ENCODE measurements around the gene ITGB3BP. TPM values are rescaled to one million over a fixed set of nuclear protein-coding genes. Genes with fewer than 3 reads are reported as not detected.
A peak's percentile ranks its signal among the peaks of the same experiment; 100 is the strongest.
"Not testable (repeated sequence)": the region's sequence is repeated elsewhere in the genome, so short reads cannot be mapped to it uniquely, and the experiment has no call there.

Gene ITGB3BP, protein sequence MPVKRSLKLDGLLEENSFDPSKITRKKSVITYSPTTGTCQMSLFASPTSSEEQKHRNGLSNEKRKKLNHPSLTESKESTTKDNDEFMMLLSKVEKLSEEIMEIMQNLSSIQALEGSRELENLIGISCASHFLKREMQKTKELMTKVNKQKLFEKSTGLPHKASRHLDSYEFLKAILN
- 1 to 10 TPM in 1 of 2 donors, not detected in 1; 6.7 TPM for total RNA-seq

DNA sequence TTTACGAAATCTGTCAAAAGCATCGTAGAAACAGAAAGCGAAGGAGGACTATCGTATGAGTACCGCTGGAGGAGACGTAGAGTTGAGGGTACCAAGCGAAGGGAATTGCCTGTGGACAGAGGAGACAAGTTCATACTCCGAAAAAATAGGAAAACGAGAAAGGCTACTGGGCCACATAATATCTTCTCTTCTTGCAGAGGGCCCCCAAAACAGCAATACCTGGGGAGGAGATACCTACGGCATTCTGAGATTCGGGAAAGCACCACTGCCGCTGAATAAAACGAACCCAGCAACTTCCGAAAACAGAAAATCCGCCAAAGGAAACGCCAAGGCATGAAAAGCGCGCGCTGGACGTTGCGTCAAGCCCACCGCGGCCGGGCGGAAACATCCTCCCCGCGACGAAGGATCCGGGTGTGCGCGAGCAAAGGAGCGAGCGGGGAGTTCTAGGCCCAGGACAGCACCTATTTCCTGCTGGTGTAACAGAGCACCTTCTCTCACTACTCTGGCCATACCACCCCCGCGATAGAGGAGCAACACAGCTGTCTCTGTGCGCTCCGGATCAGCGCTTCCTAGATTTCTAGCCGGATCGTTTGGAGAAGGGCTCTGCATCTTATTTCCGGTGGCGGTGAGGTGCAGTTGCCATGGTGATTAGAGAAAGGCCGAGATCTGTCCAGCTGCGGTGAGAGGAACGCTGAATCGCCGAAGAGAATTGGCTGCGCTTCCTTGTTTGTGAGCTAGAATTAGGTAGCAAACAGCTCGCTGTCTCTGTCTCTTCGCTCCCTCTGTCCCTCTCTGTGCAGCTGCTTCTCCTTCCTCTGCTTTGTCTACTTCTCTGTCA is at the start of gene ITGB3BP, which contains the start of gene EFCAB7:
TSS of gene ITGB3BP (minus strand) at position 335 of the 838 bp plus-strand sequence. CDS start at position 243, 92 bp downstream.
TSS of gene EFCAB7 (plus strand) at position 635 of the 838 bp plus-strand sequence. CDS start 2,048 bp downstream, outside the sequence.
- 0% methylated on average over 40 to 50 of the region's 50 CpGs for WGBS, 2 donors
- Histone ChIP-seq H3K27ac (peak within 1 kb of the TSS; percentile 81 to 98 (median 92)), H3K4me1 (peaks cover 19% of the 10 kb centered on the region), H3K4me3 (peak within 1 kb of the TSS; percentile 57 to 64), H3K36me3 (replicated peaks in 1 of 2; ENCODE audit: insufficient read depth in 1 of 2, low read depth in 2 of 2) (no peaks in the 10 kb centered on the region), H3K9me3 (no peaks in the 10 kb centered on the region), H3K27me3 (no peaks in the 10 kb centered on the region)
- ATAC-seq (peak; percentile 94), DNase-seq (peak; percentile 79 to 91 (median 85))
- TF ChIP-seq, protein P1, sequence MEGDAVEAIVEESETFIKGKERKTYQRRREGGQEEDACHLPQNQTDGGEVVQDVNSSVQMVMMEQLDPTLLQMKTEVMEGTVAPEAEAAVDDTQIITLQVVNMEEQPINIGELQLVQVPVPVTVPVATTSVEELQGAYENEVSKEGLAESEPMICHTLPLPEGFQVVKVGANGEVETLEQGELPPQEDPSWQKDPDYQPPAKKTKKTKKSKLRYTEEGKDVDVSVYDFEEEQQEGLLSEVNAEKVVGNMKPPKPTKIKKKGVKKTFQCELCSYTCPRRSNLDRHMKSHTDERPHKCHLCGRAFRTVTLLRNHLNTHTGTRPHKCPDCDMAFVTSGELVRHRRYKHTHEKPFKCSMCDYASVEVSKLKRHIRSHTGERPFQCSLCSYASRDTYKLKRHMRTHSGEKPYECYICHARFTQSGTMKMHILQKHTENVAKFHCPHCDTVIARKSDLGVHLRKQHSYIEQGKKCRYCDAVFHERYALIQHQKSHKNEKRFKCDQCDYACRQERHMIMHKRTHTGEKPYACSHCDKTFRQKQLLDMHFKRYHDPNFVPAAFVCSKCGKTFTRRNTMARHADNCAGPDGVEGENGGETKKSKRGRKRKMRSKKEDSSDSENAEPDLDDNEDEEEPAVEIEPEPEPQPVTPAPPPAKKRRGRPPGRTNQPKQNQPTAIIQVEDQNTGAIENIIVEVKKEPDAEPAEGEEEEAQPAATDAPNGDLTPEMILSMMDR (IDR thresholded peaks at IDR 0.05), result peak in 1 of 7 experiments; percentile 4
- TF ChIP-seq POLR2A (IDR thresholded peaks at IDR 0.05), result peak in 2 of 3 donors; percentile 44 to 69
- intact Hi-C loops (cut with DNase I), result no loop called here

DNA sequence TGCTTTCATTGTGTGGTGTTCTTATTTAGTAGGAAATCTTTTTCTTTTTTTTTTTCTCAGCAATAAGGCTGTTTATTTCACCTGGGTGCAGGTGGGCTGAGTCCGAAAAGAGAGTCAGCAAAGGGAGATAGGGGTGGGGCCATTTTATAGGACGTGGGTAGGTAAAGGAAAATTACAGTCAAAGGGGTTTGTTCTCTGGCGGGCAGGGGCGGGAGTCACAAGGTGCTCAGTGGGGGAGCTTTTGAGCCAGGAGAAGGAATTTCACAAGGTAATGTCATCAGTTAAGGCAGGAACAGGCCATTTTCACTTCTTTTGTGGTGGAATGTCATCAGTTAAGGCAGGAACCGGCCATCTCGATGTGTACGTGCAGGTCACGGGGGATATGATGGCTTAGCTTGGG is 49.7 kb upstream of the ITGB3BP start:
- H3K9me3 ChIP-seq; H3K27me3 ChIP-seq; ATAC-seq; H3K4me3 ChIP-seq; H3K4me1 ChIP-seq; DNase-seq; H3K36me3 ChIP-seq (replicated peaks in 1 of 2; ENCODE audit: insufficient read depth in 1 of 2, low read depth in 2 of 2); intact Hi-C loops (cut with DNase I); H3K27ac ChIP-seq: not testable (repeated sequence)
- 90 to 93% methylated on average over 8 of the region's 8 CpGs for WGBS, 2 donors

DNA sequence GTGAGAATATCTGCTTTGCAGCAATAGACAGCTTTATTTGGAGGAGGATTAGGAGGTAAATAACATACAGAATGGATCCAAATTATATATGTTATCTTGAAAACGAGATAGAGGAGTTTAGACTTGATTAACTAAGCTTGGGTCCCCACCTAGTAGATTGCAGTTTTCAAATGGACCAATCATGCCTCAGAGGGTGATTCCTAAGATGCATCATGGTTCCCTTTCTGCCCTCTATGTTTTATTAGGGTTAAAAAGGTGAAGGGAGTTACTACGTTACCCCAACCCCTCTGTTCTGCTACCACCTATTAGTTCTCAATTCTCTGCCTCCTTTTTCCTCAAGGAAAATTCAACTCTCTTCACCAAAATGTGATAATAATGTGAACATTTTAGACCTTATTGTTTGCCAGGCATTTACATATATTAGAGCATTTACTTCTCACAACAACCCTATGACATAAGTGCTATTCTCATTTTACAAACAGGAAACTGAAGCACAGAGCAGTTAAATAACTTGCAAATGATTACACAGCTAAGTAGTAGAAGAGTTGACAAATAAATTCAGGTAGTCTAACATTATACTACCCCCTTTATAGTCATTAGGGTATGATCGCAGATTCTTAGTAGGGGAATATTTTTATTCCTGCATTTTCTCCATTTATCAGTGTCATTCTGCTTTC is 46.8 kb upstream of the ITGB3BP start:
- H3K4me3 ChIP-seq, result no peak overlapping the region
- whole genome bisulfite sequencing, 2 donors, result 66 to 72% methylated on average over 3 of the region's 3 CpGs
- intact Hi-C loops (cut with DNase I), result no loop called here
- H3K27me3 ChIP-seq, result no peaks in the 10 kb centered on the region
- no peak overlapping the region for H3K27ac ChIP-seq
- H3K4me1 ChIP-seq, result no peaks in the 10 kb centered on the region
- TF ChIP-seq POLR2A (IDR thresholded peaks at IDR 0.05), result no peak
- TF ChIP-seq, protein P1 (IDR thresholded peaks at IDR 0.05), result no peak
- no peak for ATAC-seq
- H3K36me3 ChIP-seq (replicated peaks in 1 of 2; ENCODE audit: insufficient read depth in 1 of 2, low read depth in 2 of 2), result no peaks in the 10 kb centered on the region
- no peak for DNase-seq
- no peaks in the 10 kb centered on the region for H3K9me3 ChIP-seq

DNA sequence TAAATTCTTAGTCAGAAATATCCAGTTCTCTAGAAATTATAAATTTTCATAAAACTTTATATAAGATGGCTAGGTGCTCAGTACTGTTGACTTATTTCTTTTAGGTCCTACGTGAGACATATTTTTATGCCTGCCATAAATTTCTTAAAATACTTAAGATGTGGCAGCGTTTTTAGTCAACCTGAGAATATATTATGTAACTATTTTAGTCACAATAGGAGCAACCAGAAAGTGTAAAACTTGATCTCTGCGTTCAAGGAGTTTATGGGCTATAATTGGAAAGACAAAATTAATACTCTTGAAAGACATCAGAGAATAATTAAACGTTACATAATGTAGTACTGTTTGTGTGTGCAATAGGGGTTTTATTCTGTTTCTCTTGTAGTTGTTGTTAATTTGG is 46.0 kb upstream of the ITGB3BP start:
- WGBS, 2 donors, result 88 to 89% methylated on average over 4 of the region's 4 CpGs
- no peaks in the 10 kb centered on the region for H3K27me3 ChIP-seq
- no peaks in the 10 kb centered on the region for H3K36me3 ChIP-seq (replicated peaks in 1 of 2; ENCODE audit: insufficient read depth in 1 of 2, low read depth in 2 of 2)

More for the DNA sequence above, 46.0 kb upstream of the ITGB3BP start:
- H3K4me3 ChIP-seq, result no peak overlapping the region
- DNase-seq (no peak), ATAC-seq (no peak)
- intact Hi-C loops (cut with DNase I), result no loop called here
- no peak overlapping the region for H3K27ac ChIP-seq
- no peaks in the 10 kb centered on the region for H3K4me1 ChIP-seq
- no peaks in the 10 kb centered on the region for H3K9me3 ChIP-seq
- TF ChIP-seq POLR2A (IDR thresholded peaks at IDR 0.05), result no peak
- TF ChIP-seq, protein P1 (IDR thresholded peaks at IDR 0.05), result no peak

Measured in body of pancreas (tissue), 4 donors.